IPS DF 4.7 (cell line): ENCODE data around the gene DNM1.

Experiments
- DNase-seq: peaks from one replicate; pipeline ENCODE4 v3.0.0-alpha.2; 2013; ENCODE audit warnings: low spot score; ENCODE audit errors: extremely low read depth

The DNM1 gene

DNA sequence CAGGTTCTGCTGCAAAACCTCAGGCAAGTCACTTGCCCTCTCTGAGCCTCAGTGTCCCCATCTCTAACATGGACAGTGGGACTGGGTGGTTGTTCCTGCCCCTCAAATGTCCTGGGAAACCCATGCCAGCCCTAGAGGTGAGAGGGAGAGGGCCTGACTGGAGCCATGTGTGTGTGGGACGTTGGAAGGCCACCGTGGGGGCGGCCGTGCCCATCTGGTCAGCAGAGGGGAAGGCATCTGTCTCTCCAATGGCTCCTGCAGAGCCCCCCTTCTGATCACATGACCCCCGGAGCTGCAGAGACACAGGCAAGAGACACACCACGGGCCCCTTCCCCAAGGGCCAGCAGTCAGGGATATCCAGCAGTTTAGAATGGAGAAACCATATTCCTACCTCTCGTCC, 1.7 kb downstream of the DNM1 start:
- DNase-seq, result no peak

DNA sequence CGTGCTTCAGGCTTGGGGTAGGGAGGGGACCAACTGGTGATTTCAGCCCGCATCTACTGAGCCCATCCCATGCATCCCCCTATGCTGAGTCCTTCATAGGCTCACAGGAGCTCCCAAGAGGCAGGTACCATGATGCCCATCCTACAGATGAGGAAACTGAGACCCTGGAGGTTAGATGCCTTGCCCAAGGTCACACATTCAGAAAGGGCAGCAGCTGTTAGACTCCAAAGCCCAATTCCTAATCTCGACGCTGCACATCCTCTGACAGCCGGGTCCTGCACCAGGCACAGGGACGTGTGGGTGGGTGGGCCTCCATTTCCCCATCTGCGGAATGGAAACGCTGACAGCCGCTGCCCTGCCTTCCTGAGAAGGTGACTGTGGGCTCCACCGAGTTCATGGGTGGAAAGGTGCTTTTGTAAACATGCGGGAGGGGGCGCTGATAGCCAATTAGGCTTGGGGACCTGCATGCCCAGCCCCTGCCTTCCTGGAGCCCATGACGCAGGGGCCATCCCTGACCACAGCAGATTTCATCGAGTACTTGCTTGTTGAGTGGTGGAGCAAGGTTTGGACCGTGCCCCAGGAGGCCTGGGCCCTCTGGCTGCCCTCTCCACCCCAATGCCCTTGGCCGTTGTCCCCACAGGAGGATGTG, 2.2 kb downstream of the DNM1 start:
- DNase-seq, result no peak

DNA sequence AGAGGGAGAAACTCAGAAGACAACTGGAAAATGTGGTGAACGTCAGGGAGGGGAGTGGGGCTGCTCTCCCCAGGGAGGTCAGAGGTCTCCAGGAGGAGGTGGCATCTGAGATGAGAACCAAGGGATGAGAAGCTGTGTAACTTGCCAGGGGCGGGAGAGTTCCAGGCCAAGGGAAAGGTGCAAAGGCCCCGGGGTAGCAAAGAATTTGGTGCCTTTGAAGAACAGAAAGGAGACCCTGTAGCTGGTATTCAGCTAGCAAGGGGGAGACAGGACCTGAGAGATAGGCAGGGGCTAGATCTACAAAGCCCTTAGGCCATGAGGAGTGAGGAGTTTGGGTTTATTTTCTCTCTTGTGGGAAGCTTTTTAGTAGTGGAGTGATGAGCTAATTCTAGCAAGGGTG, 3.3 kb downstream of the DNM1 start:
- no peak for DNase-seq

DNA sequence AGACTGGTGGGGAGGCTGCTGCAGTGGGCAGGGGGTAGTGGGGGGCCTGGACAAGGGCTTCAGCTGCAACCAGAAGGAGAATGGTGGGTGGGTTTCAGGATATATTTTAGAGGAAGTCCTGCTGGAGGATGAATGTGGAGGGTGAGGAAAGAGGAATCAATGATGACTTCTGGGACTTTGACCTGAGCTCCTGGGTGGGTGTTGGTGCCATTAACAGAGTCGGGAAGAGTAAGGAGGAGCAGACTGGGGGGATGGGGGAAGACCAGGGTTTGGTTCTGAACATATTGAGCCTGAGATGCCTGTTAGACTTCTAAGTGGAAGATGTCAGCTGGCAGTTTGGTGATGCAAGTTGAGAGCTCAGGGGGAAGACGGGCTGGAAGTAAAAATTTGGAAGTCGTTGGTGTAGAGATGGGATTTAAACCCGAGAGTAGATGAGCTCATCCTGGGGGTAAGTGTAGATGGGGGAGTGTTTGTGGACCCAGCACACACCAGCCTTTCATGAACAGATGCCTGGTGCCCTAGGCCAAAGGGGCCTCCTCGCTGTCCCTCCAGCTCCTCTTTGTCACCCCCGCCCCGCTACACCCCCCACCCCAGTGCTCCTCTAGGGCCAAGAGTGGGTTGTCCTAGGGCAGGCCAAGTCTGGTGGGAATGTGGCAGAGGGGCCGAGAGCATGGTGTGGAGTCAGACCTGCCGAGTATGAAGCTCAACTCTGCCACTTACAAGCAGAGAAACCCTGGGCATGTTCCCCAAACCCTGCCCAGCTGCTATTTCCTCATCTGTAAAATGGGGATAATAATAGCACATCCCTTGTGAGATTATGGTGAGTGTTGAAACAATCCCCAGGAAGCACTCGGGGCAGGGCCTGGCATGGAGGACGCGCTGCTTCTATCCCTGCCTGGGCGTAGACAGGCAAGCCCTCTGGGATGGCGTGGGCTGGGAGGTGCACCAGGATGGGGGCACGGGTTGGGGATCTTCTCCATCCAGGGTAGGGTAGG, 4.0 kb downstream of the DNM1 start:
- DNase-seq, result no peak

DNA sequence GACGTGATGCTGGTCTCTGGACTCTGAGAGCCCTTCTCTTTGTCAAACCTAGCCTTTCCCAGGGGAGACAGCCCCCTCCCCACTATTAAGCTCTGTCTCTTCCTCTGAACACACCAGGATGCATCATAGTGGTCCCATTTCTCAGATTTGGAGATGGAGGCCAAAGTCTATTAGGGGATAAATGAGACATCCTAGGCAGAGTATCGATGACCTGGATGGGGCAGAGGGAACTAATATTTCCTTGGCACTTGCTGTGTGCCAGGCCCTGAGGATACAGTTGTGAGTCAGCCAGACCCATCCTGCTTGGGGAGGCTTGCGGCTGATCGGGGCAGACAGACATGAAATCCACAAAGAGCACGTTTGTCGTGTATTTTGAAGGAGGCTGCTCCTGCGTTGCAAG, 5.2 kb downstream of the DNM1 start:
- DNase-seq, result no peak

DNA sequence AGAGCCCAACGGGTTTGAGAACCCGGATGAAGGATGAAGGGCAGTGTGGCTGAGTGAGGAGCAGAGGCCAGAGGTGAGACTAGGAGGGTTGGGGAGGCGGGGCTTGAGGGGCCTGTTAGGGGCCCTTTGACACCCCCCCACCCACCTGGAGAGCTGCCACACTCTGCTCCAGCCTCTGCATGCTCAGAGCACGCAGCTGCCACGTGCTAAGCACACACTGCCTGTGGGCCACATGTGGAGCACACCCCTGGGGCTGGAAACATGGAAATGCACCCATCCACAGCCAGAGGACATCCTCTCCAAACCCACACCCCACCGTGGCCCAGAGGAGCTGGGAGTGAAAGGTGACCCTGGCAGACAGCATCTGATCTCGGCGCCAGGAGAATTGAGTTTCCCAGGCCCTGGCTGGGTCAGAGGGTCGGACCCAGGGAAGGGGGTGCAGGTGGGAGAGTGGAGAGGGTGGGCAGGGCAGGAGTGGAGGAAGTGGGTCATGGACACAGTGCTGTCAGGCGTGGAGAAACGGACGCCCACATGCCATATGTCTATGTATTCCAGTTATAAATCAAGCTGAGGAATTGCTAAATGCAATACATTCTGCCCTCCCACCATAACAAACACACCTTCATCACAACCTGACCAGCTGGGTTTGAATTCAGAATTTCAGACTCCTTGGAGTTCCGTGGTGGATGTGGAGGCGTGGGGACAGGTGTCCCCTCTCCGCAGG, 5.9 kb downstream of the DNM1 start:
- no peak for DNase-seq

DNA sequence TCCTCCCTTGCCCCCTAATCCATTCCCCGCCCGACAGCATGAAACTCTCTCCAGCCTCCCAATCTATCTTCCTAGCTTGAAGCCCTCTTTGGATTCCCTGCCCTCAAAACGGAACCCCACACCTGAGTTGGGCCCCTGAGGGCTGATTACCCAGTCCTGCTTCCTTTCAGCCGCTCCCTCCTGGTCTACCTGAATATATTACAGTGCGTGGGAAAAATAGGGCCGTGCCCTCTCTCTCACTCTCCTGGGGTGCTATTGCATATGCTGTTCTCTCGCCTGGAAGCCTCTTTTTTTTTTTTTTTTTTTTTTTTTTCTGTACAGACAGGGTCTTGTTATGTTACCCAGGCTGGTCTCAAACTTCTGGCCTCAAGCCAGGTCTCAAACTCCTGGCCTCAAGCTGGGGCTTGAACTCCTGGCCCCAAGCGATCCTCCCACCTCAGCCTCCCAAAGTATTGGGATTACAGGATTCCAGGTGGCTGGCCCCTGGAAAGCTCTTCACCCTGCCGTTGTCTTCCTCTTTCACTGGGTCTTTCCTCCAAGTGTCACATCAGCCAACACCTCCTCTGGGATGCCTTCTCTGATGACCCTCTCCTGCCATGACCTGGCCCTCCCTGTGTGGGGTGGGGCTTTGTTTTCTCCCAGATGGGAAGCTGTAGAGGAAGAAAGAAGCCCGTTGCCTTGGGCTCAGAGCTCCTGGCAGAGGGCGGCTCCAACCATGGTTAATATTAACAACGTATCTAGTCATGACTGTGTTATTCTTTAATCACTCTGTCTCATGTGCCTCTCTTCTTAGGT, 8.2 kb downstream of the DNM1 start:
- no peak for DNase-seq

DNA sequence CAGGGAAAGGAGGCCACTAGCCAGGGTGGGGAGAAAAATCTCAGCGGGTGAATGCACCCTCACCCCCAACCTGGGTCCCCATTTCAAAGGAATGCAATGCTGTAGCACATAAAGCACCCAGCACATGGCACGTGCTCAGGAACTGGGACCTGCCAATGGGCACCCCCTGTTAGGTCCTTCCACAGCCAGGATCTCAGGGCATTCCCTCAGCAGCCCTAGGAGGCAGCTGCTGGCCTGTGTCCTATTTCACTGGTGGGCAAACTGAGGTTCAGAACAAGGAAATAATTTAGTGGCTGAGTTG, 8.8 kb downstream of the DNM1 start:
- no peak for DNase-seq

DNA sequence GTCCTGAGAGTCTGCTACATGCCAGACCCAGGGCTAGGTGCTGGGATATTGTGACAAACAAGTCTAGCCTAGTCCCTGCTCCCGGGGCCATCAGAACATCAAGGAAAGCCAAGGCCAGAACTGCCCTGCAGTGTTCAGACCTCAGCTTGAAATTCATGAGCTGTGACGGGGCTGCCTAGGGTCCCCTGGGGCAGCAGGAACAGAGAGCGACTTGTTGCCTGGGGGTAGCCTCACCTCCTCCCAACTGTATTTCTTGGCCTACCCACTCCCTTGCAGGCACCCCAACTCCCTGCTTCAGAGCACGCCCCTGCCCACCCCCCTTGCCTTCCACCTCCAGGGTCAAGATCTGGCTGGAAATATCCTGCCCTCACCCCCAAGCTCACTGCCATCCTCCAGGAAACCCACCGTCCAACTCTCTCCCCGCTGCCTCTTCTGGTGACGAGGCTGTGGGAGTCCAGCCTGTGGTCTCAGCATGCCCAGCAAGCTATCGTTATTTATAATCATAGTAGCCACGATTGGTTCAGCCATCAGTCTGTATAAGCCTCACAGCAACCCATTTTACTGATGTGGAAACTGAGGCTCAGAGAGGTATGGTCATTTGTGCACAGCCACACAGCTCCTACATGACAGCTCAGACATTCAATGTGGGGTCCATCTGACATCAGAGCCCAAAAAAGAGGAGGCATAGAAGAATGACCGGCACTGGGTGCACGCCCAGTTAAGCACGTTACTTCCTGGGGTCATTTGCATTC, 10.7 kb downstream of the DNM1 start:
- DNase-seq, result no peak

DNA sequence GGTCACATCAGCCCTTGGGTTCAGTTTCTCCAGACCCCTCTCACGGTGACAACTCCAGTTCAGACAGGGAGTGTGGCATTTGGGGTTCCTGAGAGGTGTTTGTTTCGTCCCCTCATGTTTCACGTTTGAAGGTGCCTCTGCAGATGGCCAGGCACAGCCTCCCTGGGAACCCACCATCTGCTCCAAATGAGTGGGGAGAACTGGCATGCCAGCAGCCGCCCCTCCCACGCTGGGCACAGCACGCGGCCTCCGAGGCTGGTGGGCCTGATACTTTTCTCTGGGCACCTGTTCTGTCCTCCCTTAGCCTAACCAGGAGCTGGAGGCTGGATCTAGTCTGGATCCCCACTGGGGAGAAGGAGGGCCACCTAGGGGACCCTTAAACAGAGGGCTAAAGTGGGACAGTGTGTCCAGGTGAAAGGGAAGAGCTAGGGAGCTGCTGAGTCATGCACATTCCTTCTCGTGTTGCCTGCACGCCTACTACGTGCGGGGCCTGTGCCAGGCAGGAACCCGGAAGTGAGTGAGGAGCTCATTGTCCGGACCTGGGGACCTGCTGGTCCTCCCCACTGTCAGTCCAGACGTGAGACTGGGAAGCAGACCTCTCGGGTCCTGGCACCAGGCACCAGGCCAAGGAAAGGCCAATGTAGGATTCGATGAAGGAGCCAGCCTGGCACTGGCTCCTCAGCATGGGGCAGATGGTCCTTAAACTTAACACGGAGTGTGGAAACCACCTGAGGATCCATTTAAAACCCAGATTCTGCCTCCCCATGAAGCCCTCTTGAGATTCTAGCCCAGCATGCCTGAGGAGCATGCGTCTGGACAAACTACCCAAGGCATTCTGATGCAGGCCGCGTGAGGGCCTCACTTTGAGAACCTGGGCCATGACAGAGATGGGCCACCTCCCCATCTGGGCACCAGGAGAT, 11.7 kb downstream of the DNM1 start:
- DNase-seq, result no peak

DNA sequence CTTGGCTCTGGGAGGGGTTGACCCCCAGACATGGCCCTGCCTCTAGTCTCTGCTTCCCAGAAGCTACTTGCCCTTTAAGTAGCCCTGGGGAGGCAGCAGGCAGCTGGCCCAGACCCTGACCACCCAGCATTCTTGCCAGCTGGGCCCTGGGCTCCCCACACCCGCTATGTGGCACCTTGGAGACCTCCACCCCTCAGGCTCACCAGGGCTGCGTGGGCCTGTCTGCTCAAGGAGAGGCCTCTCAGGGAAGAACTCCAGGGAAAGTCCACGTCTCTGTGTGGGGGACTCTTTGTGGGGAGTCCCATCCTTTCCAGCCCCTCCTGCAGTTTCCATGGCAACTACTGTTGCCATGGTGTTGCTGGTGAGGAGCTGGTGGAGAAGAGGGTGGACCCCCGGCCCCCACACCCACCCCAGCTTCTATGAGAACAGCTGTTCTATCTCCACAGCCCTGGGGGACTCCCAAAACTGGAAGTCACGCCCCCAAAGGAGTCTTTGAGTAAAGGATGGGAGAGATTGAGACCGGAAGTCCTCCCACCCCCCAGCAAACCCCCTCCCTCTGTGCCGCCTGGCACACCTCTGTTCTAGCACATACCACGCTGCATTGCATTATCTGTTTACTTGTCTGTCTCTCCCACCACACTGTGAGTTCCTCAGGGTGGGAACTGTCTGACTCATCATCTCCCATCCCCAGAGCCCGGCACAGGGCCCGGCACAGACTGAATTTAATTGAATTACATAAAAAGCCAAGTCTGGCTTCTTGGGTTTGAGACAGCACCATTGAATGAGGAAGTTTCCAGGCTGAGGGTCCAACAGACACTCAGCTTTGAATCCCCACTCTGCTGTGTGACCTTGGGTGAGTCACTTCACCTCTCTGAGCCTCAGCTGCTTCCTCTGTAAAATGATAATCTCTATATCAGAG, 12.6 kb downstream of the DNM1 start:
- no peak for DNase-seq

DNA sequence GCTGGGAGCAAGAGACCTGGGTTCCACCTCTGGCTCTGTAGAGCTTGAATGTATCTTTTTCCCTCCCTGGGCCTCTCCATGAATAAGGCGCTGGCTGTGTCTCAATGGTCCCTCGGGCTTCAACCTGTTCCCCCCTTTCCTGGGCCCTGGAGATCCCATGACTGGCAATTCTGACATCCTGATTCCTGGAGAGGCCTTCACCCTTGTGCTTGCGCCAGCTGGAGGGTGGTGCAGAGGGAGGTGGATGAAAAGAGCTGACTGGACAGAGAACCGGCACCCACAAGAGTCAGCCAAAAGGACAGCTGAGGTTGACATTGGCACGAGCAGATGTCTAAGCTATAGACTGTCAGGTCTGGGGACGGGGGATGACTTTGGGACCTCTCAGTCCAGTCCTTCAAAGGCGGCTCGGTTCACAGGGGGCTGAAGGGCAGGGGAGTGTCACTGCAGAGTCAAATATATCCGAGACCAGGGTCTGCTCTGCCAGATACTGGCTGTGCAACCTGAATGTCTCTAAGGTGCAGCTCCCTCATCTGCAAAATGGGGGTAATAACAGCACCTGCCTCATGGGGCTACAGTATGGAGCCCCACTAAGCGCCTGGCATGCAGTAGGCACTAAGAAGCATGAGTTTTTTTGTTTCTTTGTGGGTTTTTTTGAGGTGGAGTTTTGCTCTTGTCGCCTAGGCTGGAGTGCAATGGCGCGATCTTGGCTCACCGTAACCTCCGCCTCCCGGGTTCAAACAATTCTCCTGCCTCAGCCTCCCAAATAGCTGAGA, 13.8 kb downstream of the DNM1 start:
- DNase-seq, result no peak

DNA sequence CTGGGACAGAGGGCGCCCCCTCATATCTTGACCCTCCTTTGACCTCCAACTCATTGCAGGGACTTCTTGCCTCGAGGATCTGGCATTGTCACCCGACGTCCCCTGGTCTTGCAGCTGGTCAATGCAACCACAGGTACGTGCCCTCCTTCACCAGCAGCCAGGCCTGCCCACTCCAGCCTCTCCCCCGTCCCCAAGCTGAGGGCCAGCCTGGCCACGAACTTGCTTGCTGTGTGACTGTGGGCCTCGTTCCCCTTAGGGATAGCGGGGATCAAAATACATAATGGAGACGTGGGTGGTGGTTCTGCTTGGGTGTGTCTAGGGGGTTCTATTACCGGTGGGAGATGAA, 15.0 kb downstream of the DNM1 start:
- no peak for DNase-seq

DNA sequence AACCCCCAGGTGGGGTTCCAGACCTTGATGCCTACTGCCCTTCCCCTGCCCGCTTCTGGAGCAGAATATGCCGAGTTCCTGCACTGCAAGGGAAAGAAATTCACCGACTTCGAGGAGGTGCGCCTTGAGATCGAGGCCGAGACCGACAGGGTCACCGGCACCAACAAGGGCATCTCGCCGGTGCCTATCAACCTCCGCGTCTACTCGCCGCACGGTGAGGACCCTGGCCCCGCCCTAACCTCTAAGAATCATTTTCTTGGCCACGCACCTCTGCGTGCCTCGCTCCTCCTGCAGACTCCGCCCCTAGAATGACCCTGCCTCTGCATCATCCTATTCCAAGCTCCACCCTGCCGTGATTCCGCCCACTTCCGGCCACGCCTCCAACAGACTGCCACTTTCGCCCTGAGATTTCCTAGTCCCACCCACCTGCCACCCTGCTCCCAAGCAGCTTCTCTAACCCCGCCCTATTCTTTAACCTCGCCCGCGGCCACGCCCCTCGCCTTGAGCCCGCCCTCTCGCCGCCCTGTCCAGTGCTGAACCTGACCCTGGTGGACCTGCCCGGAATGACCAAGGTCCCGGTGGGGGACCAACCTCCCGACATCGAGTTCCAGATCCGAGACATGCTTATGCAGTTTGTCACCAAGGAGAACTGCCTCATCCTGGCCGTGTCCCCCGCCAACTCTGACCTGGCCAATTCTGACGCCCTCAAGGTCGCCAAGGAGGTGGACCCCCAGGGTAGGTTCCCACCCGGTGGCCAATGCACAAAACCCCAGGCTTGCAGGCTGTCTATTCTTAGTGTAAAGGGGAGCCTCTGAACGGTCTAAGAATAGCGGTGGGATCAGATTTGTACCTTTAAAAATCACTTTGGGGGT, 15.6 kb downstream of the DNM1 start:
- peak; percentile 97 for DNase-seq

DNA sequence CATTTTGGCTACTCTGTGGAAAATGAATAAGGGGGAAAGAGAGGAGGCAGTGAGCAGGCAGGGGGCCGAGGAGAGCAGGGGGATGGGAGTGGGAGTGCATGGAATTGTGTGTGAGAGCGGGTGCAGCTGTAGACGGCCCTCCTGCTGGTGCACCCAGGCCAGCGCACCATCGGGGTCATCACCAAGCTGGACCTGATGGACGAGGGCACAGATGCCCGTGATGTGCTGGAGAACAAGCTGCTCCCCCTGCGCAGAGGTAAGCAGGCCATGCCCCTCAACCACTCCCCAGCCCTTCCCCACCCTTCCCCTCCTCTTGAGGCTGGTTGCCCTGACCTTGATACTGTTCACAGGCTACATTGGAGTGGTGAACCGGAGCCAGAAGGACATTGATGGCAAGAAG, 16.7 kb downstream of the DNM1 start:
- no peak for DNase-seq

DNA sequence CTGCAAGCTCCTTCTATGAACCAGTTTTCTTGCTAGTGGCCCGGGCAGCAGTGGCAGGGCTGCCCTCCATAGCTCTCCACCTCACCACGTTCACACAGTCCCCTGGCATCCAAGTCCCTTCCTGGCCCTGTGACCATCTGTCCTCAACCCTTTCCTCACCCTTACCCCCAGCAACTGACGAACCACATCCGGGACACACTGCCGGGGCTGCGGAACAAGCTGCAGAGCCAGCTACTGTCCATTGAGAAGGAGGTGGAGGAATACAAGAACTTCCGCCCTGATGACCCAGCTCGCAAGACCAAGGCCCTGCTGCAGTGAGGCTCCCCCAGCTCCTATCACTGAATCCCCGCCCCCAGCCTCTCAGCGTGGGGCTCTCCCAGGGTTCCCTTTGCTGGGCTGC, 18.8 kb downstream of the DNM1 start:
- no peak for DNase-seq
